ENCODE data around the gene UBE2J2.

Gene UBE2J2

GRCh38 chr1:1309251-1310108 lies 35.8 kb upstream of the UBE2J2 start:
- DNase-seq, result no peak

- no peak for DNase-seq
Measured at GRCh38 chr1:1308756-1309250, 35.1 kb upstream of the UBE2J2 start.

GRCh38 chr1:1307923-1308755 lies 34.5 kb upstream of the UBE2J2 start, which contains the start of the genes ACAP3 and PUSL1:
Gene ACAP3, minus strand, starts transcription at chr1:1307930. Its CDS starts 115 bp downstream, at chr1:1307815.
Gene PUSL1, plus strand, starts transcription at chr1:1308597. Its CDS starts 47 bp downstream, at chr1:1308644.
- peak; percentile 81 for DNase-seq

- DNase-seq, result no peak
Measured at GRCh38 chr1:1307261-1307922, 33.7 kb upstream of the UBE2J2 start.

- DNase-seq, result no peak
Measured at GRCh38 chr1:1306661-1307260, 33.1 kb upstream of the UBE2J2 start.

GRCh38 chr1:1306070-1306660 lies 32.5 kb upstream of the UBE2J2 start:
- no peak for DNase-seq

GRCh38 chr1:1305300-1306069 lies 31.8 kb upstream of the UBE2J2 start:
- peak; percentile 15 for DNase-seq

- peak; percentile 78 for DNase-seq
Measured at GRCh38 chr1:1304331-1305299, 31.0 kb upstream of the UBE2J2 start.

- no peak for DNase-seq
Measured at GRCh38 chr1:1303736-1304135, 30.1 kb upstream of the UBE2J2 start.

- DNase-seq, result no peak
Measured at GRCh38 chr1:1302951-1303509, 29.4 kb upstream of the UBE2J2 start.

- DNase-seq, result no peak
Measured at GRCh38 chr1:1302006-1302430, 28.4 kb upstream of the UBE2J2 start.

- no peak for DNase-seq
Measured at GRCh38 chr1:1300352-1300739, 26.7 kb upstream of the UBE2J2 start.

- DNase-seq, result no peak
Measured at GRCh38 chr1:1299686-1300351, 26.2 kb upstream of the UBE2J2 start.

- DNase-seq, result no peak
Measured at GRCh38 chr1:1298861-1299685, 25.4 kb upstream of the UBE2J2 start.

- no peak for DNase-seq
Measured at GRCh38 chr1:1297802-1298424, 24.3 kb upstream of the UBE2J2 start.

- DNase-seq, result no peak
Measured at GRCh38 chr1:1296070-1297061, 22.7 kb upstream of the UBE2J2 start.
